Activated naive CD4-positive, alpha-beta T cell treated with anti-CD3 and anti-CD28 coated beads, Interleukin-2, amount 50 U/mL, for 24 hours (primary cell): ENCODE data around the gene EP300.
"Not testable (repeated sequence)": the region's sequence is repeated elsewhere in the genome, so short reads cannot be mapped to it uniquely, and the experiment has no call there.

Experiments used
- H3K27ac Mint-ChIP-seq: one replicate; pipeline ENCODE4 v1.8.0; 2021; ENCODE audit warnings: mild to moderate bottlenecking, mixed read lengths
- H3K27me3 Mint-ChIP-seq: one replicate; pipeline ENCODE4 v1.8.0; 2021; ENCODE audit warnings: mixed read lengths
- H3K36me3 Mint-ChIP-seq: one replicate; pipeline ENCODE4 v1.8.0; 2021; ENCODE audit warnings: mixed read lengths
- H3K4me1 Mint-ChIP-seq: one replicate; pipeline ENCODE4 v1.8.0; 2021; ENCODE audit warnings: mixed read lengths
- H3K4me3 Mint-ChIP-seq: one replicate; pipeline ENCODE4 v1.8.0; 2021; ENCODE audit warnings: mild to moderate bottlenecking, mixed read lengths
- H3K9me3 Mint-ChIP-seq: one replicate; pipeline ENCODE4 v1.8.0; 2021; ENCODE audit warnings: mixed read lengths

EP300 gene

DNA sequence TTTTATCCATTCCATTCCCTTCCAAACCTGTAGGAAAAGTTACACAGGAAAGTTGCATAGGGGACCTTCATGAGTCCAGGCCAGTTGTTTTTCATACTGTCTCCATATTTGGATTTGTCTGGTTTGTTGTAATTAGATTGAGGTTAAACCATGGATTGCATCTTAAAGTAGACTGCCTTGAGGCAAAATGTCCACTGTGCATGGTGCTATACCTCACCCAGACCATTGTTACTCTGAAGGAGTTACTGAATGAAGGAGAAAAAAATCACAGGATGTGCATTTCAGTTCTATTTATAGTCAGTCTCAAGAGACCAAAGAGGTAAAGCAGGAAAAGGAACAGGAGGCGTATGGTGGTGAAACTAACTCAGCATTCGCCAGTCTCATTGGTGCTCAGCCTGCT is 83.2 kb downstream of the EP300 start:
- Mint-ChIP-seq H3K4me1 (peaks cover 21% of the 10 kb centered on the region), H3K27ac (no peak overlapping the region), H3K36me3 (peaks cover 17% of the 10 kb centered on the region)

DNA sequence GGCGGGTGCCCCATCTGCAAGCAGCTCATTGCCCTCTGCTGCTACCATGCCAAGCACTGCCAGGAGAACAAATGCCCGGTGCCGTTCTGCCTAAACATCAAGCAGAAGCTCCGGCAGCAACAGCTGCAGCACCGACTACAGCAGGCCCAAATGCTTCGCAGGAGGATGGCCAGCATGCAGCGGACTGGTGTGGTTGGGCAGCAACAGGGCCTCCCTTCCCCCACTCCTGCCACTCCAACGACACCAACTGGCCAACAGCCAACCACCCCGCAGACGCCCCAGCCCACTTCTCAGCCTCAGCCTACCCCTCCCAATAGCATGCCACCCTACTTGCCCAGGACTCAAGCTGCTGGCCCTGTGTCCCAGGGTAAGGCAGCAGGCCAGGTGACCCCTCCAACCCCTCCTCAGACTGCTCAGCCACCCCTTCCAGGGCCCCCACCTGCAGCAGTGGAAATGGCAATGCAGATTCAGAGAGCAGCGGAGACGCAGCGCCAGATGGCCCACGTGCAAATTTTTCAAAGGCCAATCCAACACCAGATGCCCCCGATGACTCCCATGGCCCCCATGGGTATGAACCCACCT is 84.7 kb downstream of the EP300 start:
- peaks cover 17% of the 10 kb centered on the region for H3K36me3 Mint-ChIP-seq
- no peaks in the 10 kb centered on the region for H3K27me3 Mint-ChIP-seq
- H3K4me3 Mint-ChIP-seq, result no peak overlapping the region
- no peaks in the 10 kb centered on the region for H3K9me3 Mint-ChIP-seq
- no peak overlapping the region for H3K27ac Mint-ChIP-seq
- H3K4me1 Mint-ChIP-seq, result peaks cover 25% of the 10 kb centered on the region

More for the DNA sequence above, 83.2 kb downstream of the EP300 start:
- H3K4me3 Mint-ChIP-seq, result no peak overlapping the region
- H3K9me3 Mint-ChIP-seq, result no peaks in the 10 kb centered on the region
- no peaks in the 10 kb centered on the region for H3K27me3 Mint-ChIP-seq

- Mint-ChIP-seq H3K36me3 (peaks cover 14% of the 10 kb centered on the region), H3K4me1 (peaks cover 25% of the 10 kb centered on the region), H3K27ac (no peak overlapping the region), H3K9me3 (no peaks in the 10 kb centered on the region), H3K27me3 (no peaks in the 10 kb centered on the region), H3K4me3 (no peak overlapping the region)
Measured at GRCh38 chr22:41177622-41178424, 85.4 kb downstream of the EP300 start.

DNA sequence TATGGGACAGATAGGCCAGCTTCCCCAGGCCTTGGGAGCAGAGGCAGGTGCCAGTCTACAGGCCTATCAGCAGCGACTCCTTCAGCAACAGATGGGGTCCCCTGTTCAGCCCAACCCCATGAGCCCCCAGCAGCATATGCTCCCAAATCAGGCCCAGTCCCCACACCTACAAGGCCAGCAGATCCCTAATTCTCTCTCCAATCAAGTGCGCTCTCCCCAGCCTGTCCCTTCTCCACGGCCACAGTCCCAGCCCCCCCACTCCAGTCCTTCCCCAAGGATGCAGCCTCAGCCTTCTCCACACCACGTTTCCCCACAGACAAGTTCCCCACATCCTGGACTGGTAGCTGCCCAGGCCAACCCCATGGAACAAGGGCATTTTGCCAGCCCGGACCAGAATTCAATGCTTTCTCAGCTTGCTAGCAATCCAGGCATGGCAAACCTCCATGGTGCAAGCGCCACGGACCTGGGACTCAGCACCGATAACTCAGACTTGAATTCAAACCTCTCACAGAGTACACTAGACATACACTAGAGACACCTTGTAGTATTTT is 86.1 kb downstream of the EP300 start:
- Mint-ChIP-seq H3K27ac (peak overlapping the region; percentile 84), H3K4me1 (peaks cover 21% of the 10 kb centered on the region), H3K9me3 (no peaks in the 10 kb centered on the region), H3K4me3 (no peak overlapping the region), H3K36me3 (peaks cover 10% of the 10 kb centered on the region), H3K27me3 (no peaks in the 10 kb centered on the region)

DNA sequence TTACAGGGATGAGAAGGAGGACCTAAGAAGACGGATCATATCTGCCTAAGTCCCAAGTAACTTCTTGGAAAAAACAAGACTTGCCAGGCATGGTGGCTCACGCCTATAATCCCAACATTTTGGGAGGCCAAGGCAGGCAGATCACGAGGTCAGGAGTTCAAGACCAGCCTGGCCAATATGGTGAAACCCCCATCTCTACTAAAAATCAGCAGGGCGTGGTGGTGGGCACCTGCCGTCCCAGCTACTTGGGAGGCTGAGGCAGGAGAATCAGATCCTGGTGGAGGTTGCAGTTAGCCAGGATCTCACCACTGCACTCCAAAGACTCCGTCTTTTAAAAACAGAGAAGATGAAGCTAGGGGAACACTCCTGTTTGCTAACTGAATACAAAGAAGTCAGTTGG is 88.0 kb downstream of the EP300 start:
- H3K36me3 Mint-ChIP-seq, H3K27ac Mint-ChIP-seq: not testable (repeated sequence)

GRCh38 chr22:41180926-41181325 is 88.5 kb downstream of the EP300 start:
- H3K27ac Mint-ChIP-seq, result peak overlapping the region; percentile 14

More for the DNA sequence above, 88.0 kb downstream of the EP300 start:
- H3K9me3 Mint-ChIP-seq, H3K27me3 Mint-ChIP-seq, H3K4me3 Mint-ChIP-seq, H3K4me1 Mint-ChIP-seq: not testable (repeated sequence)

GRCh38 chr22:41181349-41182241 is 89.2 kb downstream of the EP300 start:
- peak overlapping the region; percentile 26 for H3K27ac Mint-ChIP-seq
- H3K36me3 Mint-ChIP-seq, result peaks cover 9% of the 10 kb centered on the region
- H3K4me3 Mint-ChIP-seq, result no peak overlapping the region
- peaks cover 4% of the 10 kb centered on the region for H3K4me1 Mint-ChIP-seq
- no peaks in the 10 kb centered on the region for H3K9me3 Mint-ChIP-seq
- H3K27me3 Mint-ChIP-seq, result no peaks in the 10 kb centered on the region

More at GRCh38 chr22:41180926-41181325, 88.5 kb downstream of the EP300 start:
- H3K9me3 Mint-ChIP-seq, result no peaks in the 10 kb centered on the region
- H3K4me3 Mint-ChIP-seq, result no peak overlapping the region
- peaks cover 4% of the 10 kb centered on the region for H3K4me1 Mint-ChIP-seq
- H3K27me3 Mint-ChIP-seq, result no peaks in the 10 kb centered on the region
- peaks cover 9% of the 10 kb centered on the region for H3K36me3 Mint-ChIP-seq

DNA sequence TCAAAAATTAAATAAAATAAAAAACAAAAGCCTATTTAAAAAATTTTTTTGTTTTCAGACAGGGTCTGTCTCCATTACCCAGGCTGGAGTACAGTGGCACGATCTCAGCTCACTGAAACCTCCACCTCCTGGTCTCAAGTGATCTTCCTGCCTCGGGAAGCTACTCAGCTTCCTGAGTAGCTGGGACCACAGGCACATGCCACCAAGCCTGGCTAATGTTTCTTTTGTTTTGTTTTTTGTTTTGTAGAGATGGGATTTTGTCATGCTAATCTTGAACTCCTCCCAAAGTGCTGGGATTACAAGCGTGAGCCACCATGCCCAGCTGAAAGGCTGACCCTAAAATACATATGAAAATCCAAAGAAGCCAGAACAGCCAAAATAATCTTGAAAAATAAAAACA is 92.3 kb downstream of the EP300 start:
- Mint-ChIP-seq H3K4me3 (no peak overlapping the region), H3K27me3 (no peaks in the 10 kb centered on the region), H3K9me3 (no peaks in the 10 kb centered on the region), H3K27ac (no peak overlapping the region), H3K36me3 (no peaks in the 10 kb centered on the region), H3K4me1 (peaks cover 4% of the 10 kb centered on the region)

DNA sequence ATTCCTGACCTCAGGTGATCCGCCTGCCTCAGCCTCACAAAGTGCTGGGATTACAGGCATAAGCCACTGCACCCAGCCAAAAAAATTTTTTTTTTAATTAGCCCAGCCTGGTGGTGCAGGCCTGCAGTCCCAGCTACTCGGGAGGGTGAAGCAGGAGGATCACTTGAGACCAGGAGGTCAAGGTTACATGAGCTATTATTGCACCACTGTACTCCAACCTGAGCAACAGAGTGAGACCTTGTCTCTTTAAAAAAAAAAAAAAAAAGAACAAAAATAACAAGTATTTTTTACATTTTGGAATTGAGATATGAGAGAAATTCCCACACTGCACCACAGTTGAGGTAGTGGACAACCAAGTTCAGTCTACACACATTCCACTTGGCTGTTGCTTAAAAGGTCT is 99.1 kb downstream of the EP300 start:
- Mint-ChIP-seq H3K4me1 (no peaks in the 10 kb centered on the region), H3K27ac (no peak overlapping the region), H3K36me3 (no peaks in the 10 kb centered on the region), H3K27me3 (no peaks in the 10 kb centered on the region), H3K9me3 (no peaks in the 10 kb centered on the region), H3K4me3 (no peak overlapping the region)

- Mint-ChIP-seq H3K4me1 (peaks cover 10% of the 10 kb centered on the region), H3K27ac (no peak overlapping the region), H3K36me3 (no peaks in the 10 kb centered on the region), H3K27me3 (no peaks in the 10 kb centered on the region), H3K4me3 (no peak overlapping the region), H3K9me3 (no peaks in the 10 kb centered on the region)
Measured at GRCh38 chr22:41193829-41194228, 101.4 kb downstream of the EP300 start.

DNA sequence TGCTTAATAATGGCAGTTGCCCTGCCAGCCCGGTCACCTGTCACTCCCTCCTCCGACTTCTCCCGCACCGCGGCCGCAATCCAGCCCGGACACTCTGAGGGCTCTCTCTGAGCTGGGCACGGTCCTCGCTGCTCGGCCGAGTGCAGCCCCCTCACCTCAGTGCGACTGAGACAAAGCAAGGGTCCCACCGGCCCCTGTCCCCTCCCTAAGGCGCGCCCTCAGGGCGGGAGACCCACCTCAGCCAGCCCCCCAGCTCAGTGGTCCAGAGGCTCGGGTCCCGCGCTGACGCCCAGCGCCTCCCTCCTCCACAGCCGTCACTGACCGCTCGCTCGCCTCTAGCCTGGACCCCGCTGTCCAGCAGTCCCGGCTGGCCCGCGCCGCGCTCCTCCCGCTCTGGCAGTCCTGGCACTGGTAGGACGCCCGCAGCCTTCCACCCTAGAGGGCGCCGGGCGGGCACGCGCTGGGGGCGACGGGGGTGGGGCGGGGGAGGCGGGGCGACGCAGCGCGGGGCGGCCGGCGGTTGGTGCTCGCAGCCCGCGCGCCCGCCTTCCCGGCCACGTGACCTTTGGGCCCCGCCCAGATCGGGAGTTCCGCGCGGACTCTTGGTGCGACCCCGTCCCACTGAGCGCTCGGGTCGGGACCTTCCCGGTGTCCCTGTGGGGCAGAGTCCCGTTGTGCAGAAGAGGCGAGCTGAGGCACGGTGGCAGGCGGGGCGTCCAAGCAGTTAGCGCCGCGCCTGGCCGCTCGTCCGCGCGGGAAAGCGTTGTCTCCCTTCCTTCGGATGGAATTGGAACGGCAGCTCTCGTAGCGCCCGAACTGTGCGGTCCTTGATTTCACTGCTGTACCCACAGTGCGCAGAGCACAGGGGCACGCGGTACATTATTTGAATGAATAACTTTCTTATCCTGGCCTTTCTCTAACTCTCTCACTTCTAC is 104.9 kb downstream of the EP300 start:
- Mint-ChIP-seq H3K4me3 (peak overlapping the region; percentile 86), H3K27ac (no peak overlapping the region), H3K27me3 (no peaks in the 10 kb centered on the region), H3K4me1 (peaks cover 10% of the 10 kb centered on the region), H3K36me3 (no peaks in the 10 kb centered on the region), H3K9me3 (no peaks in the 10 kb centered on the region)

- Mint-ChIP-seq H3K36me3 (no peaks in the 10 kb centered on the region), H3K4me3 (peak overlapping the region; percentile 86), H3K27ac (no peak overlapping the region), H3K27me3 (no peaks in the 10 kb centered on the region), H3K9me3 (no peaks in the 10 kb centered on the region), H3K4me1 (peaks cover 10% of the 10 kb centered on the region)
Measured at GRCh38 chr22:41198027-41198580, 105.7 kb downstream of the EP300 start.

DNA sequence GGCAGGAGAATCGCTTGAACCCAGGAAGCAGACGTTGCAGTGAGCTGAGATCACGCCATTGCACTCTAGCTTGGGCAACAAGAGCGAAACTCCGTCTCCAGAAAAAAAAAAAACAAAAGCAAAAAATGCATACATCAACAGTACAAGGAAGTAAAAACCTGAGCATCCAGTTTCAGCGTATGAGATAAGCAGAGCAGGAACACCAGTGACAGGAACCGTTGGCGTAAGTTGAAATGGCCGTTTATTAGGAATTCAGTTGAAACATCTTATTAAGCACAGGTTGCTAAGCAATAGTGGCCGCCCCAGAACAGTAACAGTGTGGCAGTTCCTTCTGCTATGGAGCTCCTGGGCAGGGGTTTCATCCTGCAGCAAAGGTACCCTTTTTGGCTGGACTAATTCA is 108.7 kb downstream of the EP300 start:
- Mint-ChIP-seq H3K36me3 (peaks cover 1% of the 10 kb centered on the region), H3K9me3 (no peaks in the 10 kb centered on the region), H3K4me1 (peaks cover 24% of the 10 kb centered on the region), H3K4me3 (no peak overlapping the region), H3K27ac (no peak overlapping the region), H3K27me3 (no peaks in the 10 kb centered on the region)

DNA sequence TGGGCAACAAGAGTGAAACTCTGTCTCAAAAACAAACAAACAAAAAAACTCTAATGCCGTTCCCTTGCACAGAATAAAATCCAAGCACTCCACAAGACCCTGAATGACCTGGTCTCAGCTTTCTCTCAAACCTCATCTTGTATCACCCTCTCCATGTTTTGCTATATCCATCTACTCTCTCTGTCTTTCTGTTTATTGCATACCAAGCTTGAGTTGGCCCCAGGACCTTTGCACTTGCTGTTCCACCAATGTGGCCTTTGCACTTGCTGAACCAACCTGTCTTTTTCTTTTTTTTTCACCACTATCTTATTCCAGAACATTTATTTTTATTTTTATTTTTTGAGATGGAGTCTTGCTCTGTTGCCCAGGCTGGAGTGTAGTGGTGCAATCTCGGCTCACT is 110.7 kb downstream of the EP300 start:
- Mint-ChIP-seq H3K4me1 (peaks cover 32% of the 10 kb centered on the region), H3K27me3 (no peaks in the 10 kb centered on the region), H3K9me3 (no peaks in the 10 kb centered on the region), H3K4me3 (no peak overlapping the region), H3K27ac (no peak overlapping the region), H3K36me3 (peaks cover 1% of the 10 kb centered on the region)
